Islet precursor cell (in vitro differentiated cells): ENCODE measurements around the gene CCDC169.
"Not testable (repeated sequence)": the region's sequence is repeated elsewhere in the genome, so short reads cannot be mapped to it uniquely, and the experiment has no call there.

Experiments used
- DNase-seq: peaks from one replicate; pipeline ENCODE4 v3.0.0-alpha.2; 2018

The CCDC169 gene

DNA sequence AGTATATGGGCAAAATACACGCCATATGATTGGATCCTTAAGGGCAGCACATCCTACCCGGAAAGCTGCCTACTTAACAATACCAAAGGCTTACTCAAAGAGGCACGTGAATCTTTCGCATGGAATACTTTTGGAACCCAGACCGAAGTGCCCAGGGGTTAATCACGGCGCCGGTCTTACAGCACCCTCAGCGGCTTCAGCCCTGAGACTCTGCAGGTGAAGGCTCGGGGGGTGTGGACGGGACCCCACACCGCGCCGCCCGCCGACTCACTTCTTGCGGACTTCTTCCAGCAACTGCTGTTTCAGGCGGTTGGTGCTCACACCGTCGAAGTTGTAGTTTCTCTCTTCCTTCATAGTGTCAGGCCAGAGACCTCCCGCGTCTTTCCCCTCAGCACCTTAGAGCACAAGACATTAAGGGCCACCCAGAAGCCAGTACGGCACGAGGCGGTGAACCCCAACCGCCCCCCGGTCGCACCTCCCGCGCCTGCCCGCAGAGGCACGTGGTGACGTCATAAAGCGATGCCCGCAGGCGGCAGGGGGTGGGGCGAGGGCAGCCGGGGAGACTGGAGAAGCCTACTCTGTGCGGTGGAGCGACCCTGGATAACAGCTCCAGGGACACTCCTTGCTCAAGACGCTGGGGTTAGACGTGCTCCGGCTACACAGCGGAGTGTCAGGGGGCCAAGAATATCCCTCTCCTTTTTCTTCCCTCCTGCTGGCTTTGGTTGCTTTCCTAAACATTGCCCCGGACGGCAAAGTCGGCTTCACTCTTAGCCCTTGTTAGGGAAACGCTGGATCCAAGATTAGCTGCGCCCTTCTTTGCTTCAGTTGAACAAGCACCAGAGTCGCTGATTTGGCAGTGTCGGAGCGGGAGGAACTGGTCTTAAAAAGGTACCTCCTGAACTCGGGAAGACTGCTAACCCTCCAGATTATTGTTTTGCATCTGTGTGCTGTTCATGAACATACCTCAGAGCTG, at the start of gene CCDC169:
Gene CCDC169, minus strand, starts transcription at position 449 of the 973 bp plus-strand sequence. Its CDS starts 95 bp downstream, at position 354.
- DNase-seq, result peak; percentile 90

DNA sequence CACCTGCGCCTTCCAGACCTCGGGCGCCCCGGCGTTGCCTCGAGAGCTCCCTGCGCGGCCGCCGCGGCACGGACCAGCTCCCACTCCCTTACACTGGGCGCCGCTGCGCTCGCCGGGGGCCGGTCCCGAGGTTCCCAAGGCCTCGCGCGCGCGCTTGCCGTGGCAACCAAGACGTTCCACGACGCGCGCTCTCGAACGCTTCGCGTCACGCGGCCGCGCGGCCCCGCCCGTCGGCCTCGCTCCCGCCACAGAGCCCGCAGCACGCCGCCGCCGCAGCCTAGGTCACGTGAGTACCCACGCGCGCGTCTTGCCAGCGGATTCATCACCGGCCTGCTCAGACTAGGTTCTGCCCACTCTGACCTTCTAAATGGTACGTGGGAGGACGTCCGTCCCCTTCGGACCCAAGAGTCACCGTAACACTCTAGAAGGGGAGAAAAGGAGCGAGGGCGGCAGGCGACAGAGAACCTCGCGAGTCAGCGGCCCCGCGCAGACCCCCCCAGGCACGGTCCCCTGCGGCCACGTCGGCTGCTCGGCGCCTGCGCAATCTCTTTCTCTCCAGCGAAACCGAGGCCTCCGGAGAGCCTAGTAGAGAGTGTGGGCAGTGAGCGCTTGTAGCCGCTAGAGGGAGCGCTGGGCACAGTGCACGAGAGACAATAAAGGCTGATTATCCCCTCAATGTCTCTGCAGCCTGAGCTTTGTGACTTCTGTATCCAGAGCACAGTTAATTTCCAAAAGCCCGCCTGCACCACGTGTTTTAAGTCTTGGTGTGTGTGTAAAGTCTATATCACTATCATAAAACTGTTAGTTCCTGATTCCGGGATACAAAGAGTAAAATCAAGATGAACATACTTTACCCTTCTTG, 48.8 kb upstream of the CCDC169 start, which contains the start of gene SPART:
Gene SPART, minus strand, starts transcription at position 173 of the 862 bp plus-strand sequence. CDS start 10,564 bp downstream, outside the sequence.
- peak; percentile 95 for DNase-seq

DNA sequence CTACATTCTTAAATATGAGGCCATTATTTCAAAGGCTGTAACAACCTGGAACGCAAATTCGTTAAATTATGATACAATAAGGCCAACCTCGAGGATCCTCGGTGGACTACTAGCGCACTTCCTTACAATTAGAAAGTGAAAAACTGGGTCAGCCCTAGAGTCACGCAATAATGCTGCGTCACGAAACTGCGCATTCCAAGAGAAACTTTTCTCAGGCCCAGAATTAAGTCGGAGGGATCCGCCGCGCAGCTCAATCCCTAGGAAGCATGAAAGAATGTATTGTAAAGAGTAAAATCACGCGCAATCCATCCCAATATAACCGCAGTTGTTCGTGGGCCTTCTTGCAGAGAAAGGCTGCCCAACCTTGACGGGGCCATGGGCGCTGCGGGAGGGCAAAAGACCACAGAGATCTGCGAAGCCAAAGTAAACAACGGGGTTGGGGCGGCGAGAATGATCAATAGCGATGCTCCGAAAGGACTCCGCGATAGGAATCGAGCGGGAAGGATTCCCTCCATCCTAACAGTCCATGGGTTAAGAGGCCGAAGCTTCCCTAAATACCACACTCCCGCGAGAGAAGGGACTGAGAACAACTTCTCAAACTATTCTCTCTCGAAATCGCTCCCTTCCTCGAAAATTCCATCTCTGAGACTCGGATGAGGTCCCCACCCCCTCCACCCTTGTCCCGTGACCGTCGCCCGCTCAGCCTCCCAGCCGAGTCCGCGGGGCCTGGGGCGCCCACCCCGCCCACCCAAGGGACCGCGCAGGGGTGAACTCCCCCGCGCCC, 48.0 kb upstream of the CCDC169 start:
- DNase-seq, result peak; percentile 82

DNA sequence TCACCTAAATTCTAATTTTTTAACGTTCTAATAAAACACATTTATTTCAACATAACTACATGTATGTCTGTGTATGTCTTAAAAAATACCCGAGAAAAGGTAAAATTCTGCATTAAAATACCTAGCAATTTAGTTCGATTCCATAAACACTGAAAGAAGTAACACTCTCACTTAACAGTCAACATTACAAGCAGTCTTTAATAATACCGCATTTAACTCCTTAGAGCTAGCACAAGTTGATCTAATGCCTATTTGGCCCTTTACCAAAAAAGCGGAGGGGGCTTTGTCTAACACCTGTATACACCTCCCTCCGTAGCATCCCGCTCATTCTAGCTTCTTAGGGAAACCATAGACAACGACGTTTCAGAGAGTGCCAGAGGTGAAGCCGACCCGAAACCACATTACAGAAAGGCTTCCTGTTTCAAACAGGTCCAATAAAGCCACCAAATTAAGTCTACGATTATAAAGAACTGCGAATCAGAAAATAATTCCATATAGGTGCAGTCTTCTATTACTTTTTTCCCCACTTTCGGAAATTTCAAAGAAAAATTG, 47.3 kb upstream of the CCDC169 start:
- DNase-seq, result no peak

DNA sequence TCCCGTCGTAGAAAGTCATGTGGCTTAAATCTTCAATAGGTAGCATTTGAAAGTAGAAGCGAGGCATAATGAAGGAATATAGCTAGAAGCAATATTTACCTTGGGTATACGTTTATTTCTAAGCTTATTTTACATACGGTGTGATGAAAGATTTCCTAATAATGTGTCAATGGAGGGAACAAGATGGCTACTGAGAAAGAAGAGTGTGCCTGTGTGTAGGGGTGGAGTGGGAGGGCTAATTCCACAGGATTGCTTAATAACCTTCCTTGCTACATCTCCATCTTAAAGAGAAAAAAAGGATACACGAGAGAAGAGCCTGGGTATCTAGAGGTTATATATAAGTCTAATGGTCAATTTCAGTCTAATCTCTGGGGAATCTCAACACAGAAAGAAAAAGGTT, 46.6 kb upstream of the CCDC169 start:
- no peak for DNase-seq

DNA sequence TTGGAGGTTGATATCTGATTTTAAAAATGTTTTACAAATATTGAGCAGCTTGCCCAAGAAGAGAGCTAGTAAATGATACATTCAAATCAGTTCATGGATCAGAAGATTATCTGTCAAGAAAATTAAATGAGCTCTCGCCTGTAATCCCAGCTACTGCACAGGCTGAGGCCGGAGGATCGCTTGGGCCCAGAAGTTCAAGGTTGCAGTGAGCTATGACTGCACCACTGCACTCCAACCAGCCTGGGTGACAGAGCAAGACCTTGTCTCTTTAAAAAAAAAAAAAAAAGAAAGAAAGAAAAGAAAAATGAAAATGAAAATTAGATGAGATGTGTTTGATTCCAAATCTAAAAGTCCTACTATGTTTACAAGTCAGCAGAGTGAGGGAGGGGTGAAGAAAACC, 46.2 kb upstream of the CCDC169 start:
- no peak for DNase-seq

DNA sequence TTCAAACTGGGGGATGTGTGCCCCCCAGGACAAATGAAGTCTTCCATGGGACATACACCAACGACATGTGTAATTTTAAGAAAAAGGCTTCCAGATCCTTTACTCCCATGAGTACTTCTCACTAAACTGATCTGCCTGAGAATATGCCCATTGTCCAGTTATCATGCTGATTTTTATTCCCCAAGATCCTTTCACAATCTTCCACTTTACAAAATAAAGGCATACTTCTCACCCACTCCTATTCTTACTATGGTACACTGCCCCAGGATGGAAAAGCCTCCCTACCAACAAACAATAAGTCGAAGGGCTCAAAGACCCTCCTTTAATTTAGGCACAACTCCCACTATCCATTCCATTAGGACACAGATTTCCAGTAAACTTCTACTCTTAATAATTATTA, 45.1 kb upstream of the CCDC169 start:
- no peak for DNase-seq

DNA sequence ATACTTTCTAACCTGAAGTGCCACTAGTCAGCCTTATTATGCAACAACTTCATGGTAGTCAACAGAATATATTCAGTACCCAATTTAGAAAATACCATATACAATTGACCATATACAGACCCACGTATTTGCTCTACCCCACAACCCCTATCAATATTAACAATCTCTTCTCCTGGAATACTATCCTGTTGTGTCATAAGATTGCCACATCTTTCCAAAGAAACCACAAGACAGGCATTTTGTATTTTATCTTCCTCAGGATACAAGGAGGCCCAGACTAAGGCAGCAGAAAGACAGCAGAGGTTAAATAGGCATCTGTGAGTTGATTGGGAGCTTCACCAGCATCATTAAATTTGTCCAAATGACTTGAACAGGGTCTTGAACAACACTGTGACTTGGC, 44.1 kb upstream of the CCDC169 start:
- DNase-seq, result no peak

DNA sequence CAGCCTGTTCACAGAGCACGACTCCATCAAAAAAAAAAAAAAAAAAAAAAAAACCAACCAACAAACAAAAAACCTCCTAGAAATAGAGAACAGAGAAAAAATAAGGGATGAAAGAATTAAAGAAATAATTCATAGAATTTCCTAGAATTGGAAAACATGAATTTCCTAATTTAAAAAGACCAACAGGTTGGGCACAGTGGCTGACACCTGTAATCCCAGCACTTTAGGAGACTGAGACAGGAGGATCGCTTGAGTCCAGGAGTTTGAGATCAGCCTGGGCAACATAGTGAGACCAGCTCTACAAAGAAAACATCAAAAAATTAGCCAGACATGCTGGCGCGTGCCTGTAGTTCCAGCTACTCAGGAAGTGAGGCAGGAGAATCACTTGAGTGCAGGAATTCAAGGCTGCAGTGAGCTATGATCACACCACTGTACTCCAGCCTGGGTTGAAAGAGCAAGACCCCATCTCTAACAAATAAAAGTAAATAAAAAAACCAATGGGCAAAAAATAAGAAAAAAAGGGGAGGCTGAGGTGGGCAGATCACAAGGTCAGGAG, 42.1 kb upstream of the CCDC169 start:
- DNase-seq, result peak; percentile 64

DNA sequence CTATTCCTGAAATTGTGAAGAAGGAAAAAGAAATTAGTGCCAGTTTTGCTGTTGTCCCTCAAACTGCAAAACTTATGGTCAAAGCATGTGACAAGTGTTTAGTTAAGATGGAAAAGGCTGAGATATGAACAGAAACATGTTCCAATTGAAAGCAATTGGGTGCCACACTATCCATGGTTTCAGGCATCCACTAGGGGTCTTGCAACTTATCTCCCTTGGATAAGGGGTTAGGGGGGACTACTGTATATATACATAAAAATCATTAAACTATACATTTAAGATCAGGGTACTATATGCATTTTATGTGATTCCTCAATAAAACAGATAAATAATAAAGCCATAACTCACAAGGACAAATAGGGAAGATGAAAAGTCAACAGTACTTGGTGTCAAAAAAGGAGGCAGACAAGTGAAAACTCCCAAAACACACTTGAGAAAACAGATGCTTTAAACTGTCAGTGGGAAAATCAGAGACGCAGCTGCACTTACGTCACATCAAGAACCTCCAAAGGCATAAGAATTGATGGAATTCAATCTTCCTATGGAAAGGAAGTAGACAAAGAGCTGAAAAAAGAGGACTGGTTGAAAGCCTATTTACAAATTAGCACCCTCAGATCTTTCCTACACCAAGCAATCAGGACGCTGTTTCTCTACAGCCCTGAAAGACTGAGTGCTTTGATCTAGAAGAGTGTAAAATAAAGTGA, 40.5 kb upstream of the CCDC169 start:
- DNase-seq, result no peak

DNA sequence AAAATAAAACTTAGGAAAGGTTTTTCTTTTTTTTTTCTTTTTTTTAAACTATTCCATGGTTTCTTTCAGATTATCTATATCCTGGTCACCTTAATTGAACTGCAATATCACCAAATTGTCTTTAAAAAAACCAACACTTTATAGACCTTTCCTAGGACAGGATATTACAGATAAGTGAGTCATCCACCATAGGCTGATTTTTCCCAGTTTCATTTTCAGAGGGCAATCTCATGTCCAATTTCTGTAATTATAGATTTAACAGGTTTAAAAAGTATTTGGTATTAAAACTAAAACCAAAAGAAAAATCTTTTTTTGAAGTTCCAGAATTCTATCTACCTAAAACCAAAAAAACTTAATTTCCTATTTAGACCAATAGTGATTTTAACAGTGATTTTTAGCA, 35.4 kb upstream of the CCDC169 start:
- no peak for DNase-seq

DNA sequence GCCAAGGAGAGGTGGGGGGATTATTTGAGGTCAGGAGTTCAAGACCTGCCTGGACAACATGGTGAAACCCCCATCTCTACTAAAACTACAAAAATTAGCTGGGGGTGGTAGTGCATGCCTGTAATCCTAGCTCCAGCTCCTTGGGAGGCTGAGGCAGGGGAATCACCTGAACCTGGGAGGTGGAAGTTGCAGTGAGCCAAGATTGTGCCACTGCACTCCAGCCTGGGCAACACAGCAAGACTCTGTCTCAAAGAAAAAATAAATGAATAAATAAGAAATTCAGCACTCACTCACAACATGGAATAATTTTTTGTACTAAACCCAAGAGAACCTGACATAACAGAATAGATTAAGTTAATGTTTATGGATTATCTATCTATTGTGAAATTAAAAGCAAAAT, 34.6 kb upstream of the CCDC169 start:
- not testable (repeated sequence) for DNase-seq

DNA sequence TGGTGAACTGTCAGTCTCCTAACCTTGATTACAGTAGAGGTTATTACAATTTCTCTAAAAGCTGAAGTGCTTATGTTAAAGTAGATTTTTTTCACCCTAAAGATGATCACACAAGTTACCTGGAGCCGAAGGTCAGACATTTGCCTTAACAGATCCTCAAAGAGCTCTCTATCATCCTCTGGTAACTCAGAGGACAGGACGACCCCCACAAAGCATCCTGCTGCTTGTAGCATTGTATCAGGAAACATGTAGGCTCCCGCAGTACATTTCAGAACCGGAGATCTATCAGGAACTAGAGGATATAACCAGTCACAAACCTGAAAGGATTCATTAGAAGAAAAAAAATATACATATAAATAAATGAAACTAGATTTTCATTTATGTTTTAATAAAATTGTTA, 33.7 kb upstream of the CCDC169 start:
- no peak for DNase-seq

DNA sequence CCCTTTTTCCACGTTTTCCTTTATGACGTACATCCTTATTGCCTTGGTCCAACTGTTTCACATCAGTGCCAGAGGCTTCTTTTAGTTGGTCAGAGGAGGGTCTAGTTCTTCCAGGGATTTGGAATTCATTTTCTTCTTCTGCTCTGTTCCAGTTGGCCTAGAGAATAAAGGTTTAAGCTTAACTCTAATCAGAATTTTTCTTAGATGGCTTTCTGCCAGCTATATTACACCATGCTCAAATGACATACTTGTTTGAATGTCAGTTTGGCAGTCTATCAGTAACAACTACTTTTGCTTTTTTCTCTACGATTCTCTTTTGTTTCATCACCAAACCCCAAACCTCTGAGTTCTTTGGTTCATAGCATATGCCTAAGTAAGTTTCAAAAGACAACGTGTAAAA, 31.7 kb upstream of the CCDC169 start:
- DNase-seq, result no peak

DNA sequence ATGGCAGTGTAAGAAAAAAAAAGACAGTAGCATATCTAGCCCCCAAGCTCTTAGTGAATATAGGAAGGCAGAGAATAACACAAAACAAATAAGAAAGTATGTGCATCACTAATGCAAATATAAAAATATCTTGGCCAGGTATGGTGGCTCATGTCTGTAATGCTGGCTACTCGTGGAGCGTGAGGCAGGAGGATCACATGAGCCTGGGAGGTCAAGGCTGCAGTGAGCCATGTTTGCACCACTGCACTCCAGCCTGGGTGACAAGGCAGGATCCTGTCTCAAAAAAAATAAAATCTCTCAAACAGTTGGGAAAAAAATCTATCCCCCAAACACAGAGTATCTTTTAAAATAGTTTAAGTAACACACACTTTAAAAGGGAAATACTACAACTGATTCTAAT, 31.2 kb upstream of the CCDC169 start:
- DNase-seq, result no peak

DNA sequence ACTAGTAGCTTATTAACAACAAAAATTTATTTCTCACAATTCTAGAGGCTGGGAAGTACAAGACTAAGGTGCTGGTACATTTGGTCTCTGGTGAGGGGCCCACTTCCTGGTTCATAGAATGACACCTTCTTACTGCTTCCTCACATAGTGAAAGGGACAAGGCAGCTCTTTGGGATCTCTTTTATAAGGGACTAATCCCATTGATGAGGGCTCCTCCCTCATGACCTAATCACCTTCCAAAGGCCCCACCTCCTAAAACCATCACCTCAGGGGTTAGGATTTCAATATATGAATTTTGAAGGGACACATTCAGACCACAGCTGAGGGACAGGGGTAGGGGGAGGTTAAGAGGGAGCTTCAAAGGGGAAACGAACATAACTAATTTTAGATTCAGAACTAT, 28.3 kb upstream of the CCDC169 start:
- no peak for DNase-seq

DNA sequence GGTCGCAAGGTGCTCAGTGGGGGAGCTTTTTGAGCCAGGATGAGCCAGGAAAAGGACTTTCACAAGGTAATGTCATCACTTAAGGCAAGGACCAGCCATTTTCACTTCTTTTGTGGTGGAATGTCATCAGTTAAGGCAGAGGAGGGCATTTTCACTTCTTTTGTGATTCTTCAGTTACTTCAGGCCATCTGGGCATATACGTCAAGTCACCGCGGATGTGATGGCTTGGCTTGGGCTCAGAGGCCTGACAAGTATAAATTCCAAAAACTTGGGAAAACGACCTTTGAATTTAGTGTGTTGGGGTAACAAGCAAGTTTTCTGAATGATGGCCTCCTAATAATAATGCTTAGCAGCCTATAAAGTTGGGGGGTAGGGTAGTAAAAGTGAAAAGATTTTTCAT, 27.3 kb upstream of the CCDC169 start:
- not testable (repeated sequence) for DNase-seq

DNA sequence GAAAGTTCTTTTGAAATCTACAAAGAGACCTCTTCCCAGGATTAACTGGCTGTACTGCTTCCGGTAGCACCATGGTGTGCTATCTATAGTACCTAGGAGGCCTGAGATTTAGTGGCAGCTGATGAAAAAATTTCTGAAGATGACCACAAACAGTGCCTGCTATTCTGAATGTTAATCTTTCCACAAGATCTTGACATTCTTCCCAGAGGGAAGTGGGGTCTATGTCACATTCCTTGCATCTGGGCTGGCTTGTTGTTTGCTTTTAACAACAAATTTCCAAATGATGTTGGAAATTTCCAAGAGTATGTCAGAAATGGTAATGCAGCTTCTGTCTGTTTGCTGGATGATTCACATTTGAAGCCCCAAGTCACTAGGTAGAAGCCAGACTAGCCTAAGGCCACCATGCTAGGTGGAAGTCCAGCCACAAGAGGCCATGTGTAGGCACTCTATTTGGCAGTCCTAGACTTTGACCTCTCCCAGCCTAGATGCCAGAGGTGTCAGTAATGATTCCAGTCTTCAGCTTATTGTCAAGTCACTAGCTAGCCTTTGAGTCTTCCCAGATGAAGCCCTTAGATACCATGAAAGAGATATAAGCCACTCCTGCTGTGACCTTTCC, 26.4 kb upstream of the CCDC169 start:
- peak; percentile 97 for DNase-seq

DNA sequence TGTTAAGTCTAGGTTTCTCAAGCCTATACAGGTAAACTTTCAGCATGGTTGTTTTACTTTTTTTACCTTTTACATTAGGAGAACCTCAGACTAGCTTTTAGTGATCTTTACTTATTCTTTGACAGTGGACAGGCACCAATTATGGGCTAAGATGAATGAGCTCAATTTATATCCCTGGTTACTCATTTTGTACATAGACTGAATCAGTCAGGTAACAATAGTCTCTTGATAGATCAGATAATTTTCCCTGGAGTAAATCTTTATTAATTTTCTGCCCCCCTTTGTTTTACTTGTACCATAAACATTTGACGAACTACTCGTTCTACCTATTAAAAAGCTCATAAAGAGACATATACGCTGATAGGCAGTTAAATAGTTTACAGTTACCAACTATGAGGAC, 25.8 kb upstream of the CCDC169 start:
- no peak for DNase-seq

DNA sequence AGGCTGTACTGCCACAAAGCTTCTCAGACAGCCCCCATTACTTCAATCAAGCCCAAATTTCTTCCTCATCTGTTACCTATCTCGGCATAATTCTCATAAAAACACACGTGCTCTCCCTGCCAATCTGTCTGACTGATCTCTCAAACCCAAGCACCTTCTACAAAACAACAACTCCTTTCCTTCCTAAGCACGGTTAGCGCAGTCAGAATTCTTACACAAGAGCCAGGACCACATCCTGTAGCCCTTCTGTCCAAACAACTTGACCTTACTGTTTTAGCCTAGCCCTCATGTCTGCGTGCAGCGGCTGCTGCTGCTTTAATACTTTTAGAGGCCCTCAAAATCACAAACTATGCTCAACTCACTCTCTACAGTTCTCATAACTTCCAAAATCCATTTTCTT, 22.2 kb upstream of the CCDC169 start:
- not testable (repeated sequence) for DNase-seq
